HG03280 (cell line): Measurements from ENCODE around the gene ANKRD29.
"Not testable (repeated sequence)": the region's sequence is repeated elsewhere in the genome, so short reads cannot be mapped to it uniquely, and the experiment has no call there.

Experiments
- ATAC-seq: cut with Tn5 transposase; IDR thresholded peaks from one replicate; pipeline ENCODE4 v1.9.1; 2021; ENCODE audit warnings: mild to moderate bottlenecking, moderate library complexity; ENCODE audit not compliant: unreplicated experiment

ANKRD29 gene

GRCh38 chr18:23584019-23584983 is 78.4 kb downstream of the ANKRD29 start:
- no peak for ATAC-seq

- ATAC-seq: no peak
Observed at GRCh38 chr18:23583071-23583865, 79.4 kb downstream of the ANKRD29 start.

GRCh38 chr18:23580677-23581367 is 81.9 kb downstream of the ANKRD29 start:
- no peak for ATAC-seq

- no peak for ATAC-seq
Observed at GRCh38 chr18:23578891-23579653, 83.6 kb downstream of the ANKRD29 start.

- no peak for ATAC-seq
Observed at GRCh38 chr18:23578067-23578701, 84.5 kb downstream of the ANKRD29 start.

- ATAC-seq: not testable (repeated sequence)
Observed at GRCh38 chr18:23577521-23577920, 85.2 kb downstream of the ANKRD29 start.

GRCh38 chr18:23575309-23575651 is 87.4 kb downstream of the ANKRD29 start:
- no peak for ATAC-seq

- ATAC-seq: no peak
Observed at GRCh38 chr18:23574611-23575308, 88.0 kb downstream of the ANKRD29 start.

- no peak for ATAC-seq
Observed at GRCh38 chr18:23573626-23574431, 88.9 kb downstream of the ANKRD29 start.

- no peak for ATAC-seq
Observed at GRCh38 chr18:23573020-23573419, 89.7 kb downstream of the ANKRD29 start.

- no peak for ATAC-seq
Observed at GRCh38 chr18:23572570-23572969, 90.1 kb downstream of the ANKRD29 start.

GRCh38 chr18:23572012-23572411 is 90.7 kb downstream of the ANKRD29 start:
- no peak for ATAC-seq

- ATAC-seq: no peak
Observed at GRCh38 chr18:23570912-23571504, 91.7 kb downstream of the ANKRD29 start.

- ATAC-seq: no peak
Observed at GRCh38 chr18:23569299-23570063, 93.2 kb downstream of the ANKRD29 start.

GRCh38 chr18:23568281-23569138 is 94.2 kb downstream of the ANKRD29 start:
- no peak for ATAC-seq

GRCh38 chr18:23567671-23568070 is 95.0 kb downstream of the ANKRD29 start:
- no peak for ATAC-seq
